GM12878 (cell line): ENCODE data around the gene BNIP3.

ENCODE experiments used
- CREB1 ChIP-seq: IDR thresholded peaks from 2 replicates; pipeline ENCODE4 v1.6.1; 2012; ENCODE audit warnings: low read depth, mild to moderate bottlenecking, inconsistent platforms
- EP300 ChIP-seq, 2 experiments: fragments of 150-350 bp in 1 of 2; IDR thresholded peaks; 2 replicates each; pipeline ENCODE4 v1.6.1; 2011 to 2012; ENCODE audit warnings: low read depth in 2 of 2, low read length in 2 of 2, borderline replicate concordance in 1 of 2, improper control_type of control experiment in 1 of 2, inconsistent platforms in 1 of 2; ENCODE audit not compliant: control insufficient read depth in 1 of 2
- EZH2 ChIP-seq: IDR thresholded peaks from 2 replicates; pipeline ENCODE4 v1.6.1; 2012; ENCODE audit warnings: low read depth, mild to moderate bottlenecking, control low read depth, inconsistent platforms, low read length, borderline replicate concordance; ENCODE audit not compliant: control insufficient read depth
- GABPA ChIP-seq: IDR thresholded peaks from 2 replicates; pipeline ENCODE4 v1.6.1; 2014; ENCODE audit warnings: antibody characterized with exemption, low read depth, mild to moderate bottlenecking, inconsistent platforms
- JUND ChIP-seq: IDR thresholded peaks from 2 replicates; pipeline ENCODE4 v1.6.1; 2012; ENCODE audit warnings: low read depth, mild to moderate bottlenecking, low read length, improper control_type of control experiment, moderate library complexity
- POLR2A ChIP-seq: IDR thresholded peaks from 2 replicates; pipeline ENCODE4 v1.6.1; 2011; ENCODE audit warnings: low read depth, mild to moderate bottlenecking, low read length
- POLR2AphosphoS5 ChIP-seq: IDR thresholded peaks from 2 replicates; pipeline ENCODE4 v1.6.1; 2011; ENCODE audit warnings: mild to moderate bottlenecking, low read length, inconsistent platforms
- RELA ChIP-seq: fragments of 450-650 bp; IDR thresholded peaks from 2 replicates; pipeline ENCODE4 v1.8.0; 2014; ENCODE audit warnings: borderline replicate concordance; ENCODE audit not compliant: partially characterized antibody
- RUNX3 ChIP-seq: IDR thresholded peaks from 2 replicates; pipeline ENCODE4 v1.6.1; 2012; ENCODE audit warnings: low read length, inconsistent platforms
- TAF1 ChIP-seq: IDR thresholded peaks from 2 replicates; pipeline ENCODE4 v1.6.1; 2011; ENCODE audit warnings: mild to moderate bottlenecking, low read depth, low read length, borderline replicate concordance
- YBX1 ChIP-seq: fragments of 450-650 bp; IDR thresholded peaks from 2 replicates; pipeline ENCODE4 v1.6.1; 2016; ENCODE audit warnings: antibody characterized with exemption
- ZNF24 ChIP-seq: fragments of 450-650 bp; IDR thresholded peaks from 2 replicates; pipeline ENCODE4 v1.6.1; 2017; ENCODE audit warnings: antibody characterized with exemption, mild to moderate bottlenecking
- TF ChIP-seq, protein P1 (sequence below), 3 experiments: IDR thresholded peaks in 2 of 3; conservative IDR thresholded peaks in 1 of 3; 2 replicates each; pipeline ENCODE4 v1.5.1; 2011; ENCODE audit warnings: low read depth in 3 of 3, low read length in 3 of 3, mild to moderate bottlenecking in 3 of 3, control low read depth in 2 of 3, moderate library complexity in 2 of 3, inconsistent platforms in 1 of 3, mixed read lengths in 1 of 3; ENCODE audit not compliant: control insufficient read depth in 2 of 3, insufficient read depth in 1 of 3; ENCODE audit errors: extremely low read depth in 1 of 3
- TF ChIP-seq, protein P2 (sequence below): IDR thresholded peaks from 2 replicates; pipeline ENCODE4 v1.6.1; 2011; ENCODE audit warnings: low read depth, low read length, improper control_type of control experiment, borderline replicate concordance

DNA sequence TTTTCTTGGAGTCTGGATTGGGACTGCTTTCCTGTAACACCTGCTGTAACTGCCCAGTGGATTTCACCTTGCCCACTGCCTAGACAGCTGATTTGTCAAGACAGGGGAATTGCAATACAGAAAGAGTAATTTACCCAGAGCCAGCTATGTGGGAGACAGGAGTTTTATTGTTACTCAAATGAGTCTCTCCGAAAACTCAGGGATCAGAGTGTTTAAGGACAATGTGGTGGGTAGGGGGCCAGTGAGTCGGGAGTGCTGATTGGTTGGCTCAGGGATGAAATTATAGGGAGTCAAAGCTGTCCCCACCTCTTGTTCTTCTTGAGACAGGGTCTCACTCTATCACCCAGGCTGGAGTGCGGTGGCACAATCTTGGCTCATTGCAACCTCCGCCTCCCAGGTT lies 25.2 kb upstream of the BNIP3 start:
- TF ChIP-seq, protein P1, sequence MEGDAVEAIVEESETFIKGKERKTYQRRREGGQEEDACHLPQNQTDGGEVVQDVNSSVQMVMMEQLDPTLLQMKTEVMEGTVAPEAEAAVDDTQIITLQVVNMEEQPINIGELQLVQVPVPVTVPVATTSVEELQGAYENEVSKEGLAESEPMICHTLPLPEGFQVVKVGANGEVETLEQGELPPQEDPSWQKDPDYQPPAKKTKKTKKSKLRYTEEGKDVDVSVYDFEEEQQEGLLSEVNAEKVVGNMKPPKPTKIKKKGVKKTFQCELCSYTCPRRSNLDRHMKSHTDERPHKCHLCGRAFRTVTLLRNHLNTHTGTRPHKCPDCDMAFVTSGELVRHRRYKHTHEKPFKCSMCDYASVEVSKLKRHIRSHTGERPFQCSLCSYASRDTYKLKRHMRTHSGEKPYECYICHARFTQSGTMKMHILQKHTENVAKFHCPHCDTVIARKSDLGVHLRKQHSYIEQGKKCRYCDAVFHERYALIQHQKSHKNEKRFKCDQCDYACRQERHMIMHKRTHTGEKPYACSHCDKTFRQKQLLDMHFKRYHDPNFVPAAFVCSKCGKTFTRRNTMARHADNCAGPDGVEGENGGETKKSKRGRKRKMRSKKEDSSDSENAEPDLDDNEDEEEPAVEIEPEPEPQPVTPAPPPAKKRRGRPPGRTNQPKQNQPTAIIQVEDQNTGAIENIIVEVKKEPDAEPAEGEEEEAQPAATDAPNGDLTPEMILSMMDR (IDR thresholded peaks at IDR 0.05 in 2 of 3, conservative IDR thresholded peaks at IDR 0.05 in 1 of 3; ENCODE audit: control insufficient read depth in 2 of 3, extremely low read depth in 1 of 3, insufficient read depth in 1 of 3, low read depth in 3 of 3, low read length in 3 of 3), result no peak
- TF ChIP-seq POLR2A (no peak), GABPA (no peak), ZNF24 (no peak), CREB1 (no peak), RUNX3 (no peak), RELA (no peak), TAF1 (no peak), POLR2AphosphoS5 (no peak), YBX1 (no peak), EZH2 (no peak), JUND (no peak), EP300 (IDR thresholded peaks at IDR 0.05; ENCODE audit: borderline replicate concordance in 1 of 2, control insufficient read depth in 1 of 2, low read depth in 2 of 2, low read length in 2 of 2) (no peak)
- TF ChIP-seq, protein P2, sequence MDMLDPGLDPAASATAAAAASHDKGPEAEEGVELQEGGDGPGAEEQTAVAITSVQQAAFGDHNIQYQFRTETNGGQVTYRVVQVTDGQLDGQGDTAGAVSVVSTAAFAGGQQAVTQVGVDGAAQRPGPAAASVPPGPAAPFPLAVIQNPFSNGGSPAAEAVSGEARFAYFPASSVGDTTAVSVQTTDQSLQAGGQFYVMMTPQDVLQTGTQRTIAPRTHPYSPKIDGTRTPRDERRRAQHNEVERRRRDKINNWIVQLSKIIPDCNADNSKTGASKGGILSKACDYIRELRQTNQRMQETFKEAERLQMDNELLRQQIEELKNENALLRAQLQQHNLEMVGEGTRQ, result no peak
